HTERT RPE-1 (cell line): ENCODE data around the gene SRSF2.
"Not testable (repeated sequence)": the region's sequence is repeated elsewhere in the genome, so short reads cannot be mapped to it uniquely, and the experiment has no call there.

ENCODE experiments used
- in situ Hi-C: fragments of 300-500 bp; cut with MboI; formaldehyde crosslinking; loops from 4 replicates; pipeline ENCODE4 v1.14.3; 2020; ENCODE audit warnings: low sequenced_read_pairs

Gene SRSF2

GRCh38 chr17:76702076-76702475 lies 35.1 kb downstream of the SRSF2 start:
- in situ Hi-C loops = no loop called here

GRCh38 chr17:76701471-76701967 lies 35.6 kb downstream of the SRSF2 start:
- in situ Hi-C loops = no loop called here

DNA sequence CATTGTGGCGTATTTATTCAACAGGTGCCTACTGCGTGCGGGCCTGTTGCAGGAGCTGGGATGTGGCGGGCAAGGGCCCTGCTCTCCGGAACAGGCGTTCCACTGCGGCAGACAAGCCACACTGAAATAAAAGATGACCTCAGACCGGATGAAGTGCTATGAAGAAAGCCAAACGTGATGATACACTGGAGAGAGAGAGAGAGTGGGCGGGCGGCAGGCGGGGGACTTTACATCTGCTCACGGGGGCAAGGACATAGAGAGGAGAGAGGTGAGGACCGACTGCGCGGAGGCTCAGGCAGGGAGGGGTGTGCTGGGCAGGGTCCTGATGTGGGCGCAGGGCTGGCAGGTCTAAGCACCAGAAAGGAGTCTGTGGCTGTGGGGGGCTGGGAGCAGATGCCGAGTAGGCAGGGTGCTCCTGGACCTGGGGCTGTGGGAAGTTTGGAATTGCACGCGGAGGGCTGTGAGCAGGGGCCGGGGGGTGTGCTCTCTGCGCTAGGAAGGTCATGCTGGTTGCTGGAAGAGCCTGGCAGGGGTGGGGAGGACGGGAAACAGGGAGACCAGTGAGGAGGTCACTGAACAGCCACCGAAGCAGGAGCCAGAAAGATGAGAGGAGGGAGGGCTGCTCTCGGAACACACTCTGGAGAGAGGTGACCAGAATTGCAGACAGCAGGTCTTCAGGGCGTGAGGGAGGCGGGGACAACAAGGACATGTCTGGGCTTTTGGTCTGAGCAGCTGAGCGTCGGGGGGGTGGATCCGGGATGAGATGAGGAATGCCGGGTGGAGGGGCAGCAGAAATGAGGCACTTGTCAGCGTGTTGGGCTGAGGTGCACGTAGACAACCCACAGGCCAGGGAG lies 36.3 kb downstream of the SRSF2 start:
- in situ Hi-C loops = no loop called here

DNA sequence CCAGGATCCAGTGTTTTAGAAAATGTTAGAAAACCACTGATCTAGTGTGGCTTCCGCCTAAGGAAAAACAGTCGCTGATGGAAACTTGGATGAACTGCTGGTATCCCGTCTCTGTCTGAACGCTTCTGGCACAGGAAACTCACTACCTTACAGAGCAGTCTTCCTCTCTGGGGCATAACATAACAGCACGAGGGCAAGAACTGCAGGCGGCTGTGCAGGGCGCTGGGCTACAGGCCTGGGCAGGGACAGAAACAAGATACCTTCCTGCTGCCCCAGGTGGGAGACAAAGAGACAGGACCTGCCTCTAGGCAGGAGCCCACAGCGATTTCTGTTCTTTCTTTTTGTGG lies 36.9 kb downstream of the SRSF2 start:
- in situ Hi-C loops = no loop called here

GRCh38 chr17:76698466-76698977 lies 38.6 kb downstream of the SRSF2 start:
- in situ Hi-C loops = not testable (repeated sequence)

- in situ Hi-C loops = no loop called here
Observed at GRCh38 chr17:76697702-76698465, 39.2 kb downstream of the SRSF2 start.

DNA sequence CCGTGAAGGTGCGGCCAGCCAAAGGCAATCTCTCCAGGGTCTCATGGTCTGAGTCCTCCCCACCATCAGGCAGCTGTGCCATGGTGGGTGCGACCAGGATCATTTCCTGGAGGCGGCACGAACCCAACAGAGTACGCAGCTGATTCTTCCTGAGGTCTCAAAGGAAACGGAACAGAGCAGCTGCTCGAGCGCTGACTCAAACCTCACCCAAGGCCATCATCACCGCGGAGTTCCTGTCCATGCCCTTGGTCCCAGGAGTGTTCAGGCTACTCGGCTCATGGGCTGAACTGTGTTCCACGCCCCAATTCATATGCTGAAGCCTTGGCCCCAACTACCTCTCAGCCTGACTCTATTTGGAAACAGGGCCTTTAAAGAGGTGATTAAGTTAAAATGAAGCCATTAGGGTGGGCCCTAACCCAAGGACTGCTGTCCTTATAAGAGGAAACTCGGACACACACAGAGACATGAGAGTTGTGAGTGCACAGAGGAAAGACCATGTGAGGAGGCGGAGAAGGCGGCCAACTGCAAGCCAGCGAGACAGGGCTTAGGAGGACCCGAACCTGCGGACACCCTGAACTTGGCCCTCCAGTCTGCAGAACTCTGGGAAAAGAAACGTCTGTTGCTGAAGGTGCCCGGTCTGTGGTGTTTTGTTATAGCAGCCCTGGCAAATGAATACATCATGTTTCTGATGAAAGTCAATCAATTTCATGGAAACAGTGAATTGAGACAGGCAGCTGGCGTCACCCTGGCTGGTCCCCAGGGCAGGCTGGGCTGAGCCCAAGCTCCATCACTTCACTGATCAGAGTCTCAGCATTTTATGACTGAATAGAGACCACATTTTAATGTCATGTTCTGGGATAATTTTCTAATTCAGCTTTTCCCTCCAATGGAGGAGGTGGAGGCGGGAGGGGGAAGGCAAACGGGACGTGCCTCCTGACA lies 40.1 kb downstream of the SRSF2 start:
- in situ Hi-C loops = no loop called here

DNA sequence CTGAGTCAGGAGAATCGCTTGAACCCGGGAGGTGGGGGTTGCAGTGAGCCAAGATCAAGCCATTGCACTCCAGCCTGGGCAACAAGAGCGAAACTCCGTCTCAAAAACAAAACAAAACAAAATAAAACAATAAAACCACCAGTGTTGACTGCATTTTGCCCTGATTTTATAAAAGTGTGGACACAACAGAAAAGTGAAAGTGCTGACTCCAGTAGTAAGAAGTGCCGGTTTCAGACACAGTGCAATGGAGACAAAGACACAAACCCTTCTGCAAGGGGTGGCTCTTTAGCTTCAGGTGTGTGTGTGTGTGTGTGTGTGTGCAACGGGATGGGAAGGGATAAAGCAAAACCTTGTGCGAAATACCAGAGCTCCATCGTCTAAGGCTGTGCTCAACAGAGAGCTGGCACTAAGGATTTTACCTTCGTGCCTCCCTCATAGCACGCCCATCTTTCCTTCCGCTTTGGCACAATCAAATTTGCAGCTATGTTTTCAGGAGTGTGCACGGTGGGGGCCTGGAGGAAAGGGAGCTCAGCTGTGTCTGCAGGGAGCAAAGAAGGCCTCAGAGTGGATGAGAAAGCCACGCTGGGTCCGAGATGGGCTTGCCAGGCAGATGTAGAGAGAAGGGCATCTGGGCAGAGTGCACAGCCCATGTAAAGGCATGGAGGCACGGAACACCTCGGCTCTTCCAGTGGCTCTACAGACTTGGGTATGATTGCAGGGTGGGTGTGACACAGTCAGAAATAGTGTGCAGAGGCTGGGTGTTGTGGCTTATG lies 41.9 kb downstream of the SRSF2 start:
- in situ Hi-C loops = no loop called here

- in situ Hi-C loops = no loop called here
Observed at GRCh38 chr17:76691379-76692191, 45.5 kb downstream of the SRSF2 start.

DNA sequence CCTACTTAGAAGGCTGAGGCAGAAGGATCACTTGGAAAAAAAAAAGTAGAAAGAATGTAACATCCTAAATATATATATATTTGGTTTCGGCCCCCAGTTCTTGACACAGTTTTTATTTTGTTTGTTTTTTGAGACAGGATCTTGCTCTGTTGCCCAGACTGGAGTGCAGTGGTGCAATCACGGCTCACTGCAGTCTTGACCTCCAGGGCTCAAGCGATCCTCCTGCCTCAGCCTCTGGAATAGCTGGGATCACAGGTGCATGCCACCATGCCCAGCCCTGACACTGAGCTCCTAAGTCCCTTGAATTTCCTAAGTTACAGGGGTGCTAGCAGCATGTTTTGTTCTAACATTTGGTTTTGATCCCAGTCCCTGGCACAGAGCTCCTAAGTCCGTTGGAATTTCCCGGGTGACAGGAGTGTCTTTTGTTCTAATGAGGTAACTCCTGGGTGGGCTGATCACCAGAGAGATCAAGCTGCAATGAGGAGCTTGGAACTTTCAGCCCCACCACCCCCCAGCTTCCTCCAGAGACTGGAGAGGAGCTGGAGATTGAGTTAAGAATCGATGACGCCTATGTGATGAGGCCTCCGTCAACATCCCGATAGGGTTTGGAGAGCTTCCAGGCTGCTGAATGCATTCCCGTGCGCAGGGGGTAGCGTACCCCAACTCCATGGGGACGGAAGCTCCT lies 46.4 kb downstream of the SRSF2 start:
- in situ Hi-C loops = no loop called here

DNA sequence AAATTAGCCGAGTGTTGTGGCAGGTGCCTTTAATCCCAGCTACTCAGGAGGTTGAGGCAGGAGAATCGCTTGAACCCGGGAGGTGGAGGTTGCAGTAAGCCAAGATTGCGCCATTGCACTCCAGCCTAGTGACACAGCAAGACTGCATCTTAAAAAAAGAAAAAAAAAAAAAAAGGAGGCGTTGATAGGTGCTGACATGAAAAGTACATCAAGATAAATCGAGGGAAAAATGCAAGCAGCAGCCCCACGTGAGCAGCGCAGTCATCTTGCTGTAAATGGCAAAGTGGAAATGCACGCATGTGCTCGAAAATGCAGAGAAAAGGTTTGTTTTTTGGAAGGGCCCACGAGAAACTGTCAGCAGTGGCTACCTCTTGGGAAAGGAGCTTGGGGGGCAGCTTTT lies 47.3 kb downstream of the SRSF2 start:
- in situ Hi-C loops = no loop called here

GRCh38 chr17:76688165-76688622 lies 48.9 kb downstream of the SRSF2 start:
- in situ Hi-C loops = no loop called here

GRCh38 chr17:76687298-76688164 lies 49.6 kb downstream of the SRSF2 start:
- in situ Hi-C loops = no loop called here

- in situ Hi-C loops = no loop called here
Observed at GRCh38 chr17:76686538-76687297, 50.4 kb downstream of the SRSF2 start.

DNA sequence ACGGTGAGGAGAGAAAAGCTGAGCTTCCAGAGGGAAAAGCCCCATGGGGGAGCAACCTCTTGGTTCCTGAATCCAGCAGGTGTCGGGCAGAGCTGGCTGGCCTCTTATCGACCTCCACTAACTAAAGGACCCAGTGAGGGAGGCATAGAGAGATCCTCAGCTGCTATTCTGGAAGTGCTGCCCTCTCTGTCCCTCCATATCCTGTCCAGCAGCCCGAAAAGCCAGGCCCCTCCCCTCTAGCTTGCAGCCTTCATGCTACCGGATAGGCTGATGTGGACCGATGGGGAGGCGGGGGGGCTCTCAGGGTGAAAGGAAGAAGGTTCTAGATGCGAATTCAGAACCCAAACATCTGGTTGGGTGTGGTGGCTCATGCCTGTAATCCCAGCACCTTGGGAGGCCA lies 51.3 kb downstream of the SRSF2 start:
- in situ Hi-C loops = no loop called here

DNA sequence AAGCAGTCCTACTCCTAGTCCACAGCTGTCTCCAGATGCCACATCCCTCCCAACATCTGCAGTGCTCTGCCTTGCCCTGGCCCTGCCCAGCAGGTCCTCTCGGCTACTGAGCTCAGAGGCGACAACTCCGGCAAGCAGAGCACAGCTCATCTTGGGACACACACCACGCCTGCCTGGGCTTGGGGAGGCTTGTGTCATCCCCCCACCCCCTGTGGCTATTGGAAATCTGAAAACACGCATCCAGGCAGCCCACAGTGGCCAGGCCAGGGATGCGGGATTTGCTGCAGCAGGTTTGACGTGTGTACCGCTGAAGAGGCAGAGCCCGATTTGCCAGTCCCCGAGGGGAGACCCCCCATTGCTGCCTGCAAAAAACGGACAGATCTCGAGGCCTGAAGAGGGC lies 51.8 kb downstream of the SRSF2 start:
- in situ Hi-C loops = no loop called here

DNA sequence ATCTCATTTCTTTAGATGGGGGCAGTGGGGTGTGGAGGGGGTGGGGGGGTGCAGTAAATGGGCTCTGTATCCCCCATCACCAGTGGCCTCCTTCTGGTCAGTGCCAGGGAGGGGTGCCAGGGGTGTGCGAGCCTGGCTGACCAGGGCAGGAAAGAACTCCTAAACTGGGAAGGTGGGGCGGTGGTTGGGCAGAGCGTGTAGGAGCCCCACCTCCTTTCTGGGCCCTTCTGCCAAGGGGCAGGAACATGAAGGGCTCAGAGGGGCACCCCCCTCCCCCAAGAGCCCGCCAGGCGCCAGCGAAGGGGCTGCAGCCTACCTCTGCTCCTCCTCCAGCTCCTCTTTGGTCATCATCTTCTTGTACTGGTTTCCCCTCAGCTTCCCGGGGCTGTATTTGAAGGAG lies 52.4 kb downstream of the SRSF2 start:
- in situ Hi-C loops = no loop called here
